A673 (cell line): ENCODE measurements around the gene PPP1R3G. TPM values are rescaled to one million over a fixed set of nuclear protein-coding genes. Genes with fewer than 3 reads are reported as not detected.

Experiments used
- BruUV-seq: library from RNA; stranded (reverse); fragments of 400-500 nt; replicated peaks from 2 replicates; lab custom pipeline; 2021; lab: Mats Ljungman, UMichigan
- CTCF ChIA-PET: fragments of 300-600 bp; sonication (Branson Sonifier 250); formaldehyde crosslinking; loops from one replicate; lab custom pipeline; 2022; ENCODE audit warnings: antibody characterized with exemption; lab: Charles Lee
- POLR2A ChIA-PET: fragments of 300-600 bp; sonication (Branson Sonifier 250); formaldehyde crosslinking; loops from one replicate; lab custom pipeline; 2022; ENCODE audit warnings: antibody characterized with exemption; ENCODE audit not compliant: low non-redundant PET; lab: Charles Lee
- DNase-seq: peaks from one replicate; pipeline ENCODE4 v3.0.0-alpha.2; 2015; ENCODE audit warnings: low spot score
- H3K27ac ChIP-seq: fragments of 200-600 bp; sonication (generic); 2 replicates; pipeline ENCODE4 v1.5.1; 2016; ENCODE audit warnings: mixed run types, low read depth, mild to moderate bottlenecking, mixed read lengths, antibody characterized with exemption, low read length; ENCODE audit not compliant: poor library complexity, severe bottlenecking
- H3K27me3 ChIP-seq: fragments of 200-600 bp; sonication (generic); replicated peaks from 2 replicates; pipeline ENCODE4 v1.6.1; 2017; ENCODE audit warnings: mixed run types, low read depth, mild to moderate bottlenecking, mixed read lengths, antibody characterized with exemption, low read length; ENCODE audit not compliant: insufficient read depth, poor library complexity
- H3K36me3 ChIP-seq: fragments of 200-600 bp; sonication (generic); 2 replicates; pipeline ENCODE4 v1.6.1; 2016; ENCODE audit warnings: mixed run types, mild to moderate bottlenecking, mixed read lengths, antibody characterized with exemption, low read length; ENCODE audit not compliant: insufficient read depth, poor library complexity, severe bottlenecking
- H3K4me1 ChIP-seq: fragments of 200-600 bp; sonication (generic); 2 replicates; pipeline ENCODE4 v1.6.1; 2017; ENCODE audit warnings: mixed run types, mild to moderate bottlenecking, mixed read lengths, antibody characterized with exemption, low read length; ENCODE audit not compliant: insufficient read depth, poor library complexity, severe bottlenecking
- H3K4me3 ChIP-seq: fragments of 200-600 bp; sonication (generic); 2 replicates; pipeline ENCODE4 v1.5.1; 2016; ENCODE audit warnings: low read depth, mixed run types, mild to moderate bottlenecking, mixed read lengths, low read length; ENCODE audit not compliant: poor library complexity, severe bottlenecking
- H3K9me3 ChIP-seq: fragments of 200-600 bp; sonication (generic); 2 replicates; pipeline ENCODE4 v1.6.1; 2016; ENCODE audit warnings: mixed run types, low read depth, mild to moderate bottlenecking, mixed read lengths, antibody characterized with exemption, low read length; ENCODE audit not compliant: poor library complexity, severe bottlenecking
- EZH2 ChIP-seq: fragments of 200-600 bp; sonication (generic); IDR thresholded peaks from 2 replicates; pipeline ENCODE4 v1.6.1; 2017; ENCODE audit warnings: borderline replicate concordance, low read depth, mild to moderate bottlenecking, mixed read lengths, antibody characterized with exemption, low read length; ENCODE audit not compliant: poor library complexity, severe bottlenecking
- intact Hi-C: fragments of 100-400 bp; cut with micrococcal nuclease; formaldehyde crosslinking; loops from one replicate; pipeline ENCODE4 v1.10.0; 2022; ENCODE audit not compliant: unreplicated experiment
- total RNA-seq: library from RNA; stranded (reverse); gene quantifications from 2 replicates; pipeline ENCODE4 v1.2.3, GENCODE V29; 2021
- TF ChIP-seq, protein P1 (sequence below): fragments of 300-800, 200-600 bp; sonication (generic); conservative IDR thresholded peaks from 2 replicates; pipeline ENCODE4 v1.5.1; 2017; ENCODE audit warnings: low read depth, mild to moderate bottlenecking, antibody characterized with exemption, low read length, moderate library complexity, mixed read lengths

The PPP1R3G gene
- total RNA-seq, 1 experiment from 2014 or later = 0.24 TPM

DNA sequence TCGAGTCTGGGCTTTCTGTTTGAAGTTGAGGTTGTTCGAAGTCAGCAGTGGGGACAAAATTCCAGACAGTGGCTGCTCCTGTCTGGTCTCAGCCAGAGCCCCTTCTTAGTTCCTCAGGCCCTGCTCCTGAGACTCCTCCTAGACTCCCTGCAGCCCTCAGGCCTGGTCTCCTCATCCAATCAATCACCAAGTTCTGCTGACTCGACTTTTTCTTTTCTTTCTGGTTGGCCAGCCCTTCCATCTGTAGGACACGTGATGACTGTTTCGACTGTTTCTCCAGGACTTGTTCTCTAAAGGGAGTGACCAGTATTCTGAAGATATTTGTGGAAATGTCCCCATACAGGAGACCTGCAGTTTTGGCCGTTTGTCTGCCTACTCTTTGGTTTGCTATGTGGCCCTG, 19.5 kb downstream of the PPP1R3G start:
- BruUV-seq = no TSS peak
- H3K9me3 ChIP-seq = no peaks in the 10 kb centered on the region
- CTCF ChIA-PET = no interaction called here
- no peaks in the 10 kb centered on the region for H3K27me3 ChIP-seq
- H3K27ac ChIP-seq = no peak overlapping the region
- POLR2A ChIA-PET = interaction anchor here (0.6 kb wide), 1 partner anchor 75 kb away, joined by 3 read pairs; no protein-coding TSS in a partner anchor
- no peak for DNase-seq
- H3K4me1 ChIP-seq = no peaks in the 10 kb centered on the region
- H3K36me3 ChIP-seq = no peaks in the 10 kb centered on the region
- TF ChIP-seq EZH2 = no peak
- TF ChIP-seq, protein P1, sequence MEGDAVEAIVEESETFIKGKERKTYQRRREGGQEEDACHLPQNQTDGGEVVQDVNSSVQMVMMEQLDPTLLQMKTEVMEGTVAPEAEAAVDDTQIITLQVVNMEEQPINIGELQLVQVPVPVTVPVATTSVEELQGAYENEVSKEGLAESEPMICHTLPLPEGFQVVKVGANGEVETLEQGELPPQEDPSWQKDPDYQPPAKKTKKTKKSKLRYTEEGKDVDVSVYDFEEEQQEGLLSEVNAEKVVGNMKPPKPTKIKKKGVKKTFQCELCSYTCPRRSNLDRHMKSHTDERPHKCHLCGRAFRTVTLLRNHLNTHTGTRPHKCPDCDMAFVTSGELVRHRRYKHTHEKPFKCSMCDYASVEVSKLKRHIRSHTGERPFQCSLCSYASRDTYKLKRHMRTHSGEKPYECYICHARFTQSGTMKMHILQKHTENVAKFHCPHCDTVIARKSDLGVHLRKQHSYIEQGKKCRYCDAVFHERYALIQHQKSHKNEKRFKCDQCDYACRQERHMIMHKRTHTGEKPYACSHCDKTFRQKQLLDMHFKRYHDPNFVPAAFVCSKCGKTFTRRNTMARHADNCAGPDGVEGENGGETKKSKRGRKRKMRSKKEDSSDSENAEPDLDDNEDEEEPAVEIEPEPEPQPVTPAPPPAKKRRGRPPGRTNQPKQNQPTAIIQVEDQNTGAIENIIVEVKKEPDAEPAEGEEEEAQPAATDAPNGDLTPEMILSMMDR = no peak
- intact Hi-C loops = no loop called here
- H3K4me3 ChIP-seq = no peak overlapping the region

DNA sequence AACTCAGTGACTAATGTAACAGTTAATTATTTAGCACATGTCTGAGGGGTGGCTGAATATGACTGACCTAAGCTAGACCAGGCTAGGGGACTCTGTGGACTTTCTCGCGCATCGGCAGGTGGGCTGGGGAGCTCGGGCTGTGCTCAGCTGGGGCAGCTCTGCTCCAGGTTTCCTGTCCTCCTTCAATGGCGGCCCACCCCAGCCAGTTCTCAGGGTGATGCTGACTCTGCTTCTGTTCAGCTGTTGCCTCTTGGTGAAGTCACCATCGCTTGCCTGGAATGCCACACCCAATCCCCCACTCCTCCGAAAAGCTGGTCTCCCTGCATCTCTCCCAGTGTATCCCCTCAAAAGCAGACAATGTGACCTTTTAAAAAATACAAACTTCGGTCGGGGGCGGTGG, 20.0 kb downstream of the PPP1R3G start:
- BruUV-seq = no TSS peak
- TF ChIP-seq, protein P1 = no peak
- TF ChIP-seq EZH2 = no peak
- no peaks in the 10 kb centered on the region for H3K36me3 ChIP-seq
- H3K4me3 ChIP-seq = no peak overlapping the region
- ChIA-PET CTCF (no interaction called here), POLR2A (no interaction called here)
- no peaks in the 10 kb centered on the region for H3K27me3 ChIP-seq
- H3K4me1 ChIP-seq = no peaks in the 10 kb centered on the region
- H3K9me3 ChIP-seq = no peaks in the 10 kb centered on the region
- intact Hi-C loops = no loop called here
- H3K27ac ChIP-seq = no peak overlapping the region
- no peak for DNase-seq

DNA sequence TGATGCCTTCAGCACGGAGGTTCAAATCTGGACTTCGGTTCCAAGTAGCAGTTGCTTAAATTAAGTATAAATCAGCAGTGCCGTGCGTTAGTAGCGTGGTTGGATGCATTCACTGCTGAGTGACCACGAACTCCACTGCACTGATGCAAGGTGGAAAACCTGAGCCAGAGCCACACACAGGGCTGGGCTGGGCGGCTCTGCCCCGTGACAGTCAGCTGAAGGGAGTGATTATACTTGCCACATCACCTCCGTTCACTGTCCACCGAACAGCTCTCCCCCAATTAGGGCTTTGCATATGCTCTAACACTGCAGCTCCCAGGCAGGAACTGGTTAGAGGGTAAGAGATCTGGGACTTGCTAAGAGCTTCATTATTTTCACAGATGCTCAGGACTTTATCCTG, 22.2 kb downstream of the PPP1R3G start:
- POLR2A ChIA-PET = no interaction called here
- Histone ChIP-seq H3K9me3 (no peaks in the 10 kb centered on the region), H3K4me1 (peaks cover 1% of the 10 kb centered on the region), H3K36me3 (no peaks in the 10 kb centered on the region), H3K4me3 (no peak overlapping the region), H3K27ac (no peak overlapping the region), H3K27me3 (no peaks in the 10 kb centered on the region)
- no peak for DNase-seq
- no TSS peak for BruUV-seq
- TF ChIP-seq, protein P1 = no peak
- TF ChIP-seq EZH2 = no peak
- intact Hi-C loops = no loop called here
- CTCF ChIA-PET = no interaction called here
